ENCODE results near the gene PDIA4.

GRCh38 chr7:149060156-149060555 is 31.9 kb upstream of the PDIA4 start:
- TF ChIP-seq POLR2AphosphoS5 (IDR thresholded peaks at IDR 0.05; ENCODE audit: insufficient read depth in 1 of 2, low read depth in 1 of 2) (no peak), CTCF (IDR thresholded peaks at IDR 0.05) (no peak), POLR2A (IDR thresholded peaks at IDR 0.05) (no peak)

All from vagina (tissue), 2 donors.